NB4 (cell line): ENCODE measurements around the gene NR2C2AP.

Experiments used
- MYC ChIP-seq: IDR thresholded peaks from 2 replicates; pipeline ENCODE4 v1.6.1; 2011; ENCODE audit warnings: low read depth, low read length
- POLR2A ChIP-seq: IDR thresholded peaks from 2 replicates; pipeline ENCODE4 v1.6.1; 2011; ENCODE audit warnings: mild to moderate bottlenecking; ENCODE audit not compliant: insufficient read length; ENCODE audit errors: extremely low read depth
- TF ChIP-seq, protein P1 (sequence below): IDR thresholded peaks from one replicate; pipeline ENCODE4 v1.5.1; 2012; ENCODE audit warnings: low read depth, low read length

DNA sequence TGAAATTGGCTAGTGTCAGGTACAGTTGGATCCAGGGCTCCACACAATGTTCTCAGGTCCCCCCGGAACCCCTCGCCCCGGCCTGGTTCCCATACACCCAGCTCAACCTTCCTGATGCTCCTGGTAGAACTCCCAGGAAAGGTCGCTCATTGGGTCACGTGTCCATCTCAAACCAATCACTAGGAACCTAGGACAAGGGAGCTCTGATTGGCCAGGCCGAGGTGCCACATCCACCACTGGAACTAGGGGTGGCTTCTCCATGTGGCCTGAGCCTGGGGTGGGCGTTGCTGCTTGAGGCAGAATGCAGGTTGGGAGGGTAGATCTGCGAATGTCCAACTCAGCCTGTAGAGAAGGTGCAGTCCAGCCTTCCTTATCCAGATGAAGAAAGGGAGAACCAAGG, 26.3 kb downstream of the NR2C2AP start:
- TF ChIP-seq, protein P1, sequence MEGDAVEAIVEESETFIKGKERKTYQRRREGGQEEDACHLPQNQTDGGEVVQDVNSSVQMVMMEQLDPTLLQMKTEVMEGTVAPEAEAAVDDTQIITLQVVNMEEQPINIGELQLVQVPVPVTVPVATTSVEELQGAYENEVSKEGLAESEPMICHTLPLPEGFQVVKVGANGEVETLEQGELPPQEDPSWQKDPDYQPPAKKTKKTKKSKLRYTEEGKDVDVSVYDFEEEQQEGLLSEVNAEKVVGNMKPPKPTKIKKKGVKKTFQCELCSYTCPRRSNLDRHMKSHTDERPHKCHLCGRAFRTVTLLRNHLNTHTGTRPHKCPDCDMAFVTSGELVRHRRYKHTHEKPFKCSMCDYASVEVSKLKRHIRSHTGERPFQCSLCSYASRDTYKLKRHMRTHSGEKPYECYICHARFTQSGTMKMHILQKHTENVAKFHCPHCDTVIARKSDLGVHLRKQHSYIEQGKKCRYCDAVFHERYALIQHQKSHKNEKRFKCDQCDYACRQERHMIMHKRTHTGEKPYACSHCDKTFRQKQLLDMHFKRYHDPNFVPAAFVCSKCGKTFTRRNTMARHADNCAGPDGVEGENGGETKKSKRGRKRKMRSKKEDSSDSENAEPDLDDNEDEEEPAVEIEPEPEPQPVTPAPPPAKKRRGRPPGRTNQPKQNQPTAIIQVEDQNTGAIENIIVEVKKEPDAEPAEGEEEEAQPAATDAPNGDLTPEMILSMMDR = no peak
- TF ChIP-seq MYC (no peak), POLR2A (no peak)
